Kidney (tissue), 14 donors: ENCODE measurements around the gene RGS10. TPM values are rescaled to one million over a fixed set of nuclear protein-coding genes. Genes with fewer than 3 reads are reported as not detected.

Source experiments
- DNase-seq, 5 donors: peaks; one replicate each; pipeline ENCODE4 v3.0.0-alpha.2; 2013 to 2020
- FAIRE-seq: peaks from 2 replicates; lab custom pipeline; 2012; peaks lifted over from hg19 to GRCh38; lab: Jason Lieb, UNC
- H3K27ac ChIP-seq, 2 donors: one replicate each; pipeline ENCODE4 v1.7.0; 2013; ENCODE audit warnings: low read depth in 2 of 2, low read length in 2 of 2, inconsistent platforms in 1 of 2
- H3K27me3 ChIP-seq: one replicate; pipeline ENCODE4 v1.7.1; 2013; ENCODE audit warnings: low read length, inconsistent platforms; ENCODE audit not compliant: control insufficient read depth, insufficient read depth
- H3K36me3 ChIP-seq, 3 donors: one replicate each; pipeline versions ENCODE4 v1.7.0 to v1.7.1; 2013; ENCODE audit warnings: low read length in 3 of 3, control low read depth in 1 of 3, inconsistent platforms in 1 of 3; ENCODE audit not compliant: insufficient read depth in 3 of 3, control insufficient read depth in 2 of 3
- H3K4me1 ChIP-seq, 3 donors: one replicate each; pipeline versions ENCODE4 v1.7.0 to v1.7.1; 2013; ENCODE audit warnings: low read length in 3 of 3, inconsistent platforms in 1 of 3, low read depth in 1 of 3; ENCODE audit not compliant: control insufficient read depth in 2 of 3, insufficient read depth in 2 of 3
- H3K4me3 ChIP-seq, 3 donors: one replicate each; pipeline versions ENCODE4 v1.7.0 to v1.8.1; 2013; ENCODE audit warnings: low read length in 3 of 3, control low read depth in 1 of 3, inconsistent platforms in 1 of 3
- H3K9ac ChIP-seq, 3 donors: one replicate each; pipeline versions ENCODE4 v1.7.0 to v1.7.1; 2013; ENCODE audit warnings: low read length in 3 of 3, control low read depth in 1 of 3, inconsistent platforms in 1 of 3
- H3K9me3 ChIP-seq, 3 donors: one replicate each; pipeline versions ENCODE4 v1.7.0 to v1.7.1; 2013; ENCODE audit warnings: low read length in 3 of 3, control low read depth in 1 of 3, inconsistent platforms in 1 of 3; ENCODE audit not compliant: control insufficient read depth in 2 of 3, insufficient read depth in 1 of 3
- intact Hi-C: fragments of 100-400 bp; cut with DNase I; formaldehyde crosslinking; loops from one replicate; pipeline ENCODE4 v1.11.1; 2022
- polyA plus RNA-seq: library from polyadenylated mRNA; stranded (reverse); fragments of 350-450 nt; fragmentation: Illumina TruSeq; extraction: RNeasy Lipid Tissue Mini Kit (QIAGEN cat#74804); gene quantifications from one replicate; pipeline ENCODE4 v1.2.3, GENCODE V29; 2014; ENCODE audit warnings: low read depth, low replicate concordance; ENCODE audit not compliant: insufficient read depth
- total RNA-seq: library from RNA; stranded (reverse); fragmentation: NEBNext Ultra II Directional; extraction: Animal tissue kit (Norgen Biotek cat#: 25700); gene quantifications from one replicate; pipeline ENCODE4 v1.2.1, GENCODE V29; 2021
- TF ChIP-seq, protein P1 (sequence below): IDR thresholded peaks from 3 replicates; pipeline ENCODE4 v1.5.1; 2012; ENCODE audit warnings: mild to moderate bottlenecking, moderate library complexity, borderline replicate concordance; ENCODE audit not compliant: insufficient read depth; ENCODE audit errors: extremely low read depth
- donor health status: control.
- donor health status: control.
- donor health status: control.
- donor health status: control.
- donor health status: control.
- donor health status: DM: yes; HTN: yes; CAD: no.
- donor health status: Normal renal cell carcinoma (clear cell type).

RGS10 gene
- total and polyA plus RNA-seq, 2 donors from 2014 or later = 19.9 to 25.4 TPM

DNA sequence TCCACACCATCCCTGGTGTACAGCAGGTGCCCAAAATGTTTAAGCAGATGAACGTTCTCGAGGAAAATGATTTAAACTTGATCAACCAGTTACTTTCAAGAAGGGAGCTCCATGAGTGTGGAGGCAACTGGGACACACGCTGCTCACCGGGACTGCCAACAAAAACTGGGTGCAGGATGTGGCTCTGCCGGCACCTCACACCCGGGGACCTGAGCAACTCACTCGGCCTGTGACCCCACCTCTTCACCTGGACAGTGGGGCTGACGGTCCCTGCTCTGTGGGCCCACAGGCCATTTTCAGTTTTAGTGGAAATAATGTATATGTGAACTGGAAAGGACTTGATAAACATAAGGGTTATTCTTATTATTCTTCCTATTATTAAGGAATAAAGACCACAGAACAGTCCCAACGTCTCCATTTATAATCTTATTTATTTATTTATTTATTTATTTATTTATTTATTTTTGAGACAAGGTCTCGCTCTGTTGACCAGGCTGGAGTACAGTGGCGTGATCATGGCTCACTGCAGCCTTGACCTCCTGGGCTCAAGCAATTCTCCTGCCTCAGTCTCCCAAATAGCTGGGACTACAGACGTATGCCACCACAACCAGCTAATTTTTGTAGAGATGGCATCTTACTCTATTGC is 60.6 kb downstream of the RGS10 start:
- DNase-seq (no peak), FAIRE-seq (no peak)
- intact Hi-C loops = no loop called here
- Histone ChIP-seq H3K27me3 (no peaks in the 10 kb centered on the region), H3K9ac (no peak overlapping the region), H3K27ac (no peak overlapping the region), H3K4me1 (no peaks in the 10 kb centered on the region), H3K4me3 (no peak overlapping the region), H3K9me3 (no peaks in the 10 kb centered on the region), H3K36me3 (no peaks in the 10 kb centered on the region)
- TF ChIP-seq, protein P1, sequence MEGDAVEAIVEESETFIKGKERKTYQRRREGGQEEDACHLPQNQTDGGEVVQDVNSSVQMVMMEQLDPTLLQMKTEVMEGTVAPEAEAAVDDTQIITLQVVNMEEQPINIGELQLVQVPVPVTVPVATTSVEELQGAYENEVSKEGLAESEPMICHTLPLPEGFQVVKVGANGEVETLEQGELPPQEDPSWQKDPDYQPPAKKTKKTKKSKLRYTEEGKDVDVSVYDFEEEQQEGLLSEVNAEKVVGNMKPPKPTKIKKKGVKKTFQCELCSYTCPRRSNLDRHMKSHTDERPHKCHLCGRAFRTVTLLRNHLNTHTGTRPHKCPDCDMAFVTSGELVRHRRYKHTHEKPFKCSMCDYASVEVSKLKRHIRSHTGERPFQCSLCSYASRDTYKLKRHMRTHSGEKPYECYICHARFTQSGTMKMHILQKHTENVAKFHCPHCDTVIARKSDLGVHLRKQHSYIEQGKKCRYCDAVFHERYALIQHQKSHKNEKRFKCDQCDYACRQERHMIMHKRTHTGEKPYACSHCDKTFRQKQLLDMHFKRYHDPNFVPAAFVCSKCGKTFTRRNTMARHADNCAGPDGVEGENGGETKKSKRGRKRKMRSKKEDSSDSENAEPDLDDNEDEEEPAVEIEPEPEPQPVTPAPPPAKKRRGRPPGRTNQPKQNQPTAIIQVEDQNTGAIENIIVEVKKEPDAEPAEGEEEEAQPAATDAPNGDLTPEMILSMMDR = no peak

DNA sequence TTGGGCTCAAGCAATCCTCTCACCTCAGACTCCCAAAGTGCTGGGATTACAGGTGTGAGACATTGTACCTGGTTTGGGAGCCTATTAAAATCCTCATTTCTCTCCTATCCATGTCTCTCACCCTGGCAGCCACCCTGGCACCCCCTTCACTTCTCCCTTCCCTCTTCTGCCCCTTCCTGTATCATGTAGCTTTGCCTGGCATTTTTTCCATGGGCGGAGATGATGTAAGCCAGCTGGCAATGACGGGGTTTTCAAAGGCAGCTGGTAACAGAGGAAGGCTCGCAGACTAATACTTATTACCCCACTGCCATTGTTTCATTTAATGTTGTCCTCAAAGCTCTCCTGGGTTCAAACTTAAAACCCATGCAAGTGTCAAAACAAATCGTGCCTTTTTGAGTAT is 61.9 kb downstream of the RGS10 start:
- FAIRE-seq (no peak), DNase-seq (peak in 1 of 5 donors; percentile 53)
- Histone ChIP-seq H3K4me3 (no peak overlapping the region), H3K27me3 (no peaks in the 10 kb centered on the region), H3K27ac (no peak overlapping the region), H3K9ac (no peak overlapping the region), H3K4me1 (no peaks in the 10 kb centered on the region), H3K36me3 (no peaks in the 10 kb centered on the region), H3K9me3 (no peaks in the 10 kb centered on the region)
- TF ChIP-seq, protein P1 = no peak
- intact Hi-C loops = no loop called here

DNA sequence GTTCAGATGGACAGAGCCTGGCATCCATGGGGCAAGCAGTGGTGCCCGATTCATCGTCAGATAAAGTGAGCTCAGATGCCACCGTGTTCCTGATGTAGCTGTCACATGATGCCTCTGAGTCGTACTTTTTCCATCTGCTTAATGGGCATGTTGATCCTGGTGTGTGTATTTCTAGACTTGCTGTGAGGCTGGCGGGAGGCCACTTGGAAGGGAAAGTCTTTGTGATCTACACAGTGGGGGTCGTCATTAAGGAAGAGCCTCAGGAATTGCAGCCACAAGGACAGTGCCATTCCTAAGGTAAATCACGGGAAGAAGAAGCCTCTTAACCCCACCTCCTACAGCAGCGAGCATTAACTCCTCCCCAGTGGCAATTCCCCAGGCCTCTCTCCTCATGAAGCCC is 63.0 kb downstream of the RGS10 start:
- FAIRE-seq (no peak), DNase-seq (no peak)
- Histone ChIP-seq H3K4me1 (no peaks in the 10 kb centered on the region), H3K4me3 (no peak overlapping the region), H3K9me3 (no peaks in the 10 kb centered on the region), H3K9ac (no peak overlapping the region), H3K27ac (no peak overlapping the region), H3K27me3 (no peaks in the 10 kb centered on the region), H3K36me3 (no peaks in the 10 kb centered on the region)
- intact Hi-C loops = no loop called here
- TF ChIP-seq, protein P1 = no peak
